GM12892 (cell line): ENCODE data around the gene RITA1.
A peak's percentile ranks its signal among the peaks of the same experiment; 100 is the strongest.

ENCODE experiments used
- POLR2A ChIP-seq: IDR thresholded peaks from 2 replicates; pipeline ENCODE4 v1.6.1; 2011; ENCODE audit warnings: low read depth, low read length, control low read depth
- POLR2AphosphoS5 ChIP-seq: IDR thresholded peaks from 2 replicates; pipeline ENCODE4 v1.6.1; 2011; ENCODE audit warnings: low read depth, low read length, control low read depth
- TAF1 ChIP-seq: IDR thresholded peaks from 2 replicates; pipeline ENCODE4 v1.6.1; 2011; ENCODE audit warnings: low read depth, mild to moderate bottlenecking, control low read depth, low read length, borderline replicate concordance

DNA sequence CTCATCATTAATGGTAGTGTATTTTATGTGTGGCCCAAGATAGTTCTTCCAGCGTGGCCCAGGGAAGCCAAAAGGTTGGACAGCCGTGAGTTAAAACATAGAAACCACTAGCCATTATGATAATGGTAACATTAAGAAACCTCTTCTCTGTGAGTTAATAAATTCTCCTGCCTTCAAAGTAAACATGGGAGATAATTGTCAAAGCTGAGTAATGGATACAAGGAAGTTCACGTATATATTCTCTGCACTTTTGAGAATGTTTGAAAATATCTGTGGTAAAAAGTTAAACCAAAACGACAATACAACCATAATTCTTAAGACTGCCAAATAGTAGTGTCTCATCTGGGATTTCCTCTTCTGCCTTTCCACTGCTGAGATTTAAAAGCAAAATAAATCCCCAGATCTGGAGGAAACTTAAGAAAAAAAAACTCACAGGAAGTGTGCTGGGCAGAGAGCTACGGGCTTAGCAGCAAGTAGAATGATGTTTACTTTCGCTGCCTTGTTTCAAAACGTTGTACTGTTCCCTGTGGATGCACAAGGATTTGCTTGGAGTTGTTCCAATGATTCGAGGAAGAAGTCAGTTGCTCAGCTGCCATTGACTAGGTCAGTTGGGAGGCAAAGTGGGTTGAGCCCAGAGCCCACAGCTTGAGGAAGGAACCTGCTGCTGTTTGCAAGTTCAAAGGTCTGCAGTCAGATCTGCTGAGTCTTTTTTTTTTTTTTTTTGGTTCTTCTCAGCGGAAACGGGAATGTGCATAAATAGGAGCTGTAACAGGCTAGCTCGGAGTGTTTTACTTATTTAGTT is 37.4 kb downstream of the RITA1 start:
- peak; percentile 25; the same call in 1 of the 2 replicates for TF ChIP-seq POLR2A
- no peak for TF ChIP-seq POLR2AphosphoS5
- TF ChIP-seq TAF1 = no peak
